ENCODE data around the gene HNF4A.

The HNF4A gene

GRCh38 chr20:44402391-44403193 lies 47.1 kb downstream of the HNF4A start:
- WGBS = 88% methylated on average over 18 of the region's 18 CpGs
- Histone ChIP-seq H3K27ac (ENCODE audit: low read depth, low read length) (no peak overlapping the region), H3K4me3 (ENCODE audit: low read length) (no peak overlapping the region), H3K36me3 (ENCODE audit: insufficient read depth, low read length) (no peaks in the 10 kb centered on the region), H3K4me1 (ENCODE audit: insufficient read depth, low read length) (no peaks in the 10 kb centered on the region), H3K27me3 (ENCODE audit: insufficient read depth, low read length) (no peaks in the 10 kb centered on the region), H3K9ac (ENCODE audit: low read depth, low read length) (no peak overlapping the region), H3K9me3 (ENCODE audit: insufficient read depth, low read depth, low read length) (no peaks in the 10 kb centered on the region)

DNA sequence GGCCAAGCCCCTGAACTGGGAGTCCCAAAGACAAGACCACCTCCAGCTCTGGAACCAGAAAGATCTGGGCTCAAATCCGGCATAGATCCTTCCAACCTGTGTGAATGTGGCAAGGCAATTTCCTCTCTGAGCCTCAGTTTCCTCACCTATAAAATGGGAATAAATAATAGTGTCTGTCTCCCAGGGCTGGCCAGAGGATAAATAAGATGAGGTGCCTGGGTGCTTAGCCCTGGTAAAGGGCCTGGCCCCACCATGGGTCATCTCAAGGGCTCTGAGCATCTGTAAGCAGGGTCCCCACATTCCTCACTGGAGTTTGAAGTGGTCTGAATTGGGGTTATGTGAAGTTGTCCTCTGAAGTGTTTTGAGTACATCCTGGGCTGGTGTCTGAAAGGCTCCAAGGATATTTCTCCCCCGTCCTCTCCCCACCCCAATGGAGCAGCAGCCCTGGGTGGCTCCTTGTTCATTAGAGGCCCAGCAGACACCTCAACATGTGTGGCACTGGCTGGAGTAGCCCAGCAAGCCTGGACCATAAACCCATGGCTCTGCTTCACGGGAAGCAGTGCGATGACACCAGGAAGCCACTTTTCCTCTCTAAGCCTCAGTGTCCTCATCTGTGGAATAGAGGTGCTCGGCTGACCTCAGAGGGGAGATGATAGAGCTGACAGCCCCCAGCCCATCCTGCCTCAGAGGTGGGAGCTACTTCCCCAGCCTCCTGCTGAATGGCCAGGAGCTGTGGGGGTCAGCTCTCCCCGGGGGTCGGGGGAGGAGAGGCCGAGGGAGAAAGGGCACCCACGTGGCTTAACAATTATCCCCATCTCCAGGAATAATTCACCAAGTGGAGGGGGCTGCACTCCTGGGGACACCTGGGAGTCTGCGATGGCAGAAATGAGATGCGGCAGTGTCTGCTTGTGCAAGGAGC lies 48.0 kb downstream of the HNF4A start:
- Histone ChIP-seq H3K9me3 (ENCODE audit: insufficient read depth, low read depth, low read length) (no peaks in the 10 kb centered on the region), H3K9ac (ENCODE audit: low read depth, low read length) (no peak overlapping the region), H3K36me3 (ENCODE audit: insufficient read depth, low read length) (no peaks in the 10 kb centered on the region), H3K27me3 (ENCODE audit: insufficient read depth, low read length) (no peaks in the 10 kb centered on the region), H3K4me1 (ENCODE audit: insufficient read depth, low read length) (no peaks in the 10 kb centered on the region), H3K4me3 (ENCODE audit: low read length) (no peak overlapping the region), H3K27ac (ENCODE audit: low read depth, low read length) (no peak overlapping the region)
- 84% methylated on average over 11 of the region's 11 CpGs for WGBS

- Histone ChIP-seq H3K4me1 (ENCODE audit: insufficient read depth, low read length) (no peaks in the 10 kb centered on the region), H3K4me3 (ENCODE audit: low read length) (no peak overlapping the region), H3K27ac (ENCODE audit: low read depth, low read length) (no peak overlapping the region), H3K27me3 (ENCODE audit: insufficient read depth, low read length) (no peaks in the 10 kb centered on the region), H3K9me3 (ENCODE audit: insufficient read depth, low read depth, low read length) (no peaks in the 10 kb centered on the region), H3K9ac (ENCODE audit: low read depth, low read length) (no peak overlapping the region), H3K36me3 (ENCODE audit: insufficient read depth, low read length) (no peaks in the 10 kb centered on the region)
- WGBS = 89% methylated on average over 21 of the region's 21 CpGs
These were observed 49.0 kb downstream of the HNF4A start for GRCh38 chr20:44404204-44405181.

DNA sequence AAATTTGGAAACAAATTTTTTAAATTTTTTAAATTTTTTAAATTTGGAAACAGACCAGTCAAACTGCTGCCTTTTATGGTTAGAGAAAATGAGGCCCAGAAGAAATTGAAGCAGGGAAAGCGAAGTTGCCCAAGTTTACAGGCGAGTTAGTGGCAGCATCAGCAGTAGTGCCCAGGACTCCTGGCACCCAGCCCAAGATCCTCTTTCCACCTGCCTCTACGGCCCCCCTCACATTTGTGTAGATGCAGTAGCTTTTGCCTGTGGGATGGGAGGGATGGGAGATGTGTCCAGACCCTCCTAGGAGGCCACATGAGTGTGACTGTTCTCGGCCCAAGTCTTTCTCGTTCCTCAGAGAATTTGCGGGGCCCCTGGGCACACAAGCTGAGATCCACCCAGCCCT lies 49.8 kb downstream of the HNF4A start:
- WGBS = 93% methylated on average over 5 of the region's 6 CpGs

GRCh38 chr20:44405785-44406571 lies 50.5 kb downstream of the HNF4A start:
- Histone ChIP-seq H3K4me1 (ENCODE audit: insufficient read depth, low read length) (no peaks in the 10 kb centered on the region), H3K36me3 (ENCODE audit: insufficient read depth, low read length) (no peaks in the 10 kb centered on the region), H3K27me3 (ENCODE audit: insufficient read depth, low read length) (no peaks in the 10 kb centered on the region), H3K9me3 (ENCODE audit: insufficient read depth, low read depth, low read length) (no peaks in the 10 kb centered on the region), H3K9ac (ENCODE audit: low read depth, low read length) (no peak overlapping the region), H3K27ac (ENCODE audit: low read depth, low read length) (no peak overlapping the region), H3K4me3 (ENCODE audit: low read length) (no peak overlapping the region)
- WGBS = 90% methylated on average over 20 of the region's 20 CpGs

More for the DNA sequence above, 49.8 kb downstream of the HNF4A start:
- Histone ChIP-seq H3K27ac (ENCODE audit: low read depth, low read length) (no peak overlapping the region), H3K9ac (ENCODE audit: low read depth, low read length) (no peak overlapping the region), H3K4me3 (ENCODE audit: low read length) (no peak overlapping the region), H3K9me3 (ENCODE audit: insufficient read depth, low read depth, low read length) (no peaks in the 10 kb centered on the region), H3K4me1 (ENCODE audit: insufficient read depth, low read length) (no peaks in the 10 kb centered on the region), H3K27me3 (ENCODE audit: insufficient read depth, low read length) (no peaks in the 10 kb centered on the region), H3K36me3 (ENCODE audit: insufficient read depth, low read length) (no peaks in the 10 kb centered on the region)

DNA sequence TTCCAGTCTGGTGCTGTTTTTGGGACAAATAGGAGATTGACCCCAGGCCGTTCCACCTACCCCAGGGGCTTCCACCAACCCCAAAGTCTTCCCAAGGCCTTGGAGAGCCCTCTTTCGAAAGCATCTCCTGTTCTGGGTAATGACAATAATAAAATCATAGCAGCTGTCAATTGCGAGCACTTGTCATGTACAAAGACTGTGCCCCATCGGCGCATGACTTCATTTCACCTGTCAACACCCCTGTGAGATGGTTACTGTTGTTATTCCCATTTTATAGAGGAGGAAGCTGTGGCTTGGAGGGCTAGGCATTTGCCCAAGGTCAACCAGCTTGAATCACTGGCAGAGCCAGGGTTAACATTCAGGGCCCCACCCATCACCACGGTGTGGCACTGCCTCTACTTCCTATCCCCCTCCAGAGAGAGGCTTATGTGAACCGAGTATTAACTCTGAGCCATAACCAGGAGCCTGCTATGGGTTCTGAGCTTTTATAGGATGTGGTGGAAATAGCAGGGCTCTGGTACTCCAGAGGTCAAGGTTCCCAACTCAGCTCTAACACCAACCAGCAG lies 51.2 kb downstream of the HNF4A start:
- WGBS = 82% methylated on average over 7 of the region's 7 CpGs
- Histone ChIP-seq H3K27ac (ENCODE audit: low read depth, low read length) (no peak overlapping the region), H3K9me3 (ENCODE audit: insufficient read depth, low read depth, low read length) (no peaks in the 10 kb centered on the region)

DNA sequence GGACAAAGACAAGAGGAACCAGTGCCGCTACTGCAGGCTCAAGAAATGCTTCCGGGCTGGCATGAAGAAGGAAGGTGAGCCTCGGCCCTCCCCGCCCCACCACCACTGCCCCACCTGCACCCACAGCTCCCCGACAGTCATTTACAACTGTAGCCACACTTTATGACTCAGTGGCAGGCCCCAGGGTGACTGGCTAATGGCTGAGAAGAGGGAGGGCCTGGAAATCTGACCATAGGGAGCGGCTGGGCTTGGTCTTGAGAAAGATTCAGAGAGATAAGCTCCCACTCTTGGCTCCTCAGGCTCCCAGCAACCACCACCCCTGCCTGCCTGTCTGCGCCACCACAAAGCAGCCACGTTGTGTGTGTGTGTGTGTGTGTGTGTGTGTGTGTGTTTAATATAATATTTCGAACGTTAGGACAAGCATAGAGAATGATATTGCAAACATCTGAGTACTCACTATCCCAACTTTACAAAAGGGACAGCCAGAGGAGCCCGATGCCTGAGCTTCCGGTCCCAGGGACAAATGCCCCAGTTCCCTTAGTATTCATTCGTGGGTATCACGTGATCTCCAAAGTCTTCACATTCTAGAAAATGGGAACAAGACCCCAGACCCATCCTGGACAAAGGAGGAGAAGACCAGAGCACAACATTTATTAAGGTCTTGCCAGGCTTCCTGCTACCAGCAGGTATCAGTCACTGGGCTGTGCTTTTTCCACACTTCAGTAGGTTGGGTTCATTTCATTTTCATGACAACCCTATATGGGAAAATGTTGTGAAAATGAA lies 52.1 kb downstream of the HNF4A start:
- no peak overlapping the region for H3K27ac ChIP-seq (ENCODE audit: low read depth, low read length)
- no peaks in the 10 kb centered on the region for H3K9me3 ChIP-seq (ENCODE audit: insufficient read depth, low read depth, low read length)
- no peaks in the 10 kb centered on the region for H3K27me3 ChIP-seq (ENCODE audit: insufficient read depth, low read length)
- no peaks in the 10 kb centered on the region for H3K36me3 ChIP-seq (ENCODE audit: insufficient read depth, low read length)
- H3K9ac ChIP-seq (ENCODE audit: low read depth, low read length) = no peak overlapping the region
- no peak overlapping the region for H3K4me3 ChIP-seq (ENCODE audit: low read length)
- WGBS = 78% methylated on average over 10 of the region's 14 CpGs
- H3K4me1 ChIP-seq (ENCODE audit: insufficient read depth, low read length) = no peaks in the 10 kb centered on the region

More for the DNA sequence above, 51.2 kb downstream of the HNF4A start:
- no peak overlapping the region for H3K9ac ChIP-seq (ENCODE audit: low read depth, low read length)
- H3K4me1 ChIP-seq (ENCODE audit: insufficient read depth, low read length) = no peaks in the 10 kb centered on the region
- no peaks in the 10 kb centered on the region for H3K36me3 ChIP-seq (ENCODE audit: insufficient read depth, low read length)
- no peak overlapping the region for H3K4me3 ChIP-seq (ENCODE audit: low read length)
- H3K27me3 ChIP-seq (ENCODE audit: insufficient read depth, low read length) = no peaks in the 10 kb centered on the region

GRCh38 chr20:44409132-44409600 lies 53.7 kb downstream of the HNF4A start:
- no peak overlapping the region for H3K4me3 ChIP-seq (ENCODE audit: low read length)
- 77% methylated on average over 1 of the region's 2 CpGs for WGBS
- H3K27me3 ChIP-seq (ENCODE audit: insufficient read depth, low read length) = no peaks in the 10 kb centered on the region
- no peaks in the 10 kb centered on the region for H3K4me1 ChIP-seq (ENCODE audit: insufficient read depth, low read length)
- no peak overlapping the region for H3K9ac ChIP-seq (ENCODE audit: low read depth, low read length)
- no peaks in the 10 kb centered on the region for H3K9me3 ChIP-seq (ENCODE audit: insufficient read depth, low read depth, low read length)
- H3K36me3 ChIP-seq (ENCODE audit: insufficient read depth, low read length) = no peaks in the 10 kb centered on the region
- no peak overlapping the region for H3K27ac ChIP-seq (ENCODE audit: low read depth, low read length)

DNA sequence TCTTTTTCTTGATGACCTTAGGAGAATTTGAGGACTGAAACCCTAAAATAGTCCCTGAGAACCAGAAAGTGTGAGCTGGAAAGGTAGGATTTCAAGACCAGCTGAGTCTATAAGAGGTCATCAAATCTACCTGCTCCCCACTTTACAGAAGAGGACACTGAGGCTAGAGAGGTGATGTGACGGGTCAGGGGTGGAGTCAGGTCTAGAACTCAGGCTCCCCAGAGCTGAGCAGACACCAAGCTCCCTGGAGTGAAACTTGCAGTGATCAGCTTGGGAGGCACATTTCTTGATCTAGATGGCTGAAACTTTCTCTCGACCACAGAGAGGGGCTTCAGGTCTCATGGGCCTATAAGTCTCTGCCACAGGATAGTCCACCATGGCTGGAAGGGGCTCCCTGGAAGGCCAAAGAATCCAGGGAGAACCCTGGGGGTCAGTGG lies 55.1 kb downstream of the HNF4A start:
- no peak overlapping the region for H3K27ac ChIP-seq (ENCODE audit: low read depth, low read length)
- WGBS = 95% methylated on average over 2 of the region's 2 CpGs
- no peaks in the 10 kb centered on the region for H3K36me3 ChIP-seq (ENCODE audit: insufficient read depth, low read length)
- no peak overlapping the region for H3K9ac ChIP-seq (ENCODE audit: low read depth, low read length)
- H3K4me1 ChIP-seq (ENCODE audit: insufficient read depth, low read length) = no peaks in the 10 kb centered on the region
- no peaks in the 10 kb centered on the region for H3K9me3 ChIP-seq (ENCODE audit: insufficient read depth, low read depth, low read length)
- H3K4me3 ChIP-seq (ENCODE audit: low read length) = no peak overlapping the region
- no peaks in the 10 kb centered on the region for H3K27me3 ChIP-seq (ENCODE audit: insufficient read depth, low read length)

Data from HUES64 (cell line).